Endothelial cell of umbilical vein (primary cell): Measurements from ENCODE around the gene GATAD2A. TPM values are rescaled to one million over a fixed set of nuclear protein-coding genes. Genes with fewer than 3 reads are reported as not detected.
A peak's percentile ranks its signal among the peaks of the same experiment; 100 is the strongest.

Experiments
- BruUV-seq: library from RNA; stranded (reverse); fragments of 400-500 nt; replicated peaks from 2 replicates; lab custom pipeline; 2021; lab: Mats Ljungman, UMichigan
- CTCF ChIA-PET: fragments of 300-600, 350-600 bp; sonication (Branson Sonifier 250); formaldehyde crosslinking; loops from one replicate; lab custom pipeline; 2021; ENCODE audit warnings: antibody characterized with exemption, inconsistent platforms; lab: Charles Lee
- POLR2A ChIA-PET: fragments of 300-600, 350-600 bp; sonication (Branson Sonifier 250); formaldehyde crosslinking; loops from one replicate; lab custom pipeline; 2021; ENCODE audit warnings: antibody characterized with exemption, inconsistent platforms; lab: Charles Lee
- DNase-seq: peaks from one replicate; pipeline ENCODE4 v3.0.0-alpha.2; 2011; ENCODE audit warnings: low read depth, low spot score
- FAIRE-seq: peaks from 2 replicates; lab custom pipeline; 2011; peaks lifted over from hg19 to GRCh38; lab: Jason Lieb, UNC
- H2AFZ ChIP-seq: 2 replicates; pipeline ENCODE4 v1.6.0; 2012; ENCODE audit warnings: low read depth, low read length, control low read depth, inconsistent platforms
- H3K27ac ChIP-seq: 2 replicates; pipeline ENCODE4 v1.5.1; 2011; ENCODE audit warnings: low read depth, mild to moderate bottlenecking, control low read depth, low read length, moderate library complexity; ENCODE audit not compliant: insufficient read depth
- H3K27me3 ChIP-seq, 2 experiments: 2 replicates each; pipeline versions ENCODE4 v1.6.0 to v1.6.1; 2011; ENCODE audit warnings: low read length in 2 of 2, mixed read lengths in 1 of 2; ENCODE audit not compliant: control insufficient read depth in 2 of 2, insufficient read depth in 2 of 2
- H3K36me3 ChIP-seq, 2 experiments: 2 replicates in 1 of 2; 3 replicates in 1 of 2; pipeline ENCODE4 v1.5.1; 2011; ENCODE audit warnings: low read length in 2 of 2, mild to moderate bottlenecking in 1 of 2, moderate library complexity in 1 of 2; ENCODE audit not compliant: control insufficient read depth in 2 of 2, insufficient read depth in 2 of 2; ENCODE audit errors: extremely low read depth in 1 of 2
- H3K4me1 ChIP-seq: 3 replicates; pipeline ENCODE4 v1.5.1; 2011; ENCODE audit warnings: mild to moderate bottlenecking, low read length; ENCODE audit not compliant: control insufficient read depth, insufficient read depth; ENCODE audit errors: extremely low read depth
- H3K4me2 ChIP-seq: 2 replicates; pipeline ENCODE4 v1.6.1; 2011; ENCODE audit warnings: low read length, control low read depth, mixed read lengths; ENCODE audit not compliant: insufficient read depth
- H3K4me3 ChIP-seq, 3 experiments: fragments of 200-600 bp in 1 of 3; sonication (generic), shearing (Covaris generic) in 1 of 3; replicated peaks in 1 of 3; 2 replicates each; pipeline ENCODE4 v1.5.1; 2011 to 2016; ENCODE audit warnings: control low read depth in 3 of 3, low read length in 3 of 3, mild to moderate bottlenecking in 2 of 3, inconsistent platforms in 1 of 3, low read depth in 1 of 3, moderate library complexity in 1 of 3; ENCODE audit not compliant: insufficient read depth in 1 of 3
- H3K79me2 ChIP-seq: 2 replicates; pipeline ENCODE4 v1.6.0; 2012; ENCODE audit warnings: low read length, inconsistent platforms; ENCODE audit not compliant: control insufficient read depth, insufficient read depth
- H3K9ac ChIP-seq: replicated peaks from 2 replicates; pipeline ENCODE3; 2011; ENCODE audit warnings: low read length, control low read depth; ENCODE audit not compliant: insufficient read depth; ENCODE audit errors: extremely low read depth
- H3K9me1 ChIP-seq: replicated peaks from 3 replicates; pipeline ENCODE4 v1.6.0; 2011; ENCODE audit warnings: mild to moderate bottlenecking, low read length; ENCODE audit not compliant: control insufficient read depth, insufficient read depth; ENCODE audit errors: extremely low read depth
- H3K9me3 ChIP-seq: replicated peaks from 2 replicates; pipeline ENCODE4 v1.5.1; 2012; ENCODE audit warnings: low read length, inconsistent platforms; ENCODE audit not compliant: control insufficient read depth, insufficient read depth
- H4K20me1 ChIP-seq: replicated peaks from 2 replicates; pipeline ENCODE3; 2011; ENCODE audit warnings: mild to moderate bottlenecking, low read length; ENCODE audit not compliant: control insufficient read depth, insufficient read depth; ENCODE audit errors: extremely low read depth
- EZH2 ChIP-seq: IDR thresholded peaks from 2 replicates; pipeline ENCODE4 v1.6.1; 2012; ENCODE audit warnings: borderline replicate concordance, low read depth, mild to moderate bottlenecking, moderate library complexity, low read length, inconsistent platforms; ENCODE audit not compliant: severe bottlenecking
- FOS ChIP-seq: IDR thresholded peaks from 2 replicates; pipeline ENCODE4 v1.6.1; 2011; ENCODE audit warnings: mild to moderate bottlenecking, low read length, moderate library complexity, borderline replicate concordance; ENCODE audit not compliant: insufficient read depth
- GATA2 ChIP-seq: IDR thresholded peaks from 2 replicates; pipeline ENCODE4 v1.7.0; 2011; ENCODE audit warnings: low read depth, mild to moderate bottlenecking, moderate library complexity, mixed read lengths, low read length; ENCODE audit not compliant: insufficient read length, insufficient read depth
- JUN ChIP-seq: IDR thresholded peaks from 2 replicates; pipeline ENCODE4 v1.6.1; 2011; ENCODE audit warnings: borderline replicate concordance, low read depth; ENCODE audit not compliant: insufficient read length, insufficient read depth
- MYC ChIP-seq: IDR thresholded peaks from one replicate; pipeline ENCODE4 v1.6.1; 2011; ENCODE audit warnings: mild to moderate bottlenecking, low read depth, low read length
- POLR2A ChIP-seq: IDR thresholded peaks from 2 replicates; pipeline ENCODE4 v1.6.1; 2012; ENCODE audit warnings: low read depth, mild to moderate bottlenecking, control low read depth, low read length
- POLR2AphosphoS5 ChIP-seq: IDR thresholded peaks from 2 replicates; pipeline ENCODE4 v1.6.1; 2012; ENCODE audit warnings: low read depth, mild to moderate bottlenecking, control low read depth, low read length, moderate library complexity; ENCODE audit not compliant: insufficient read depth
- dilution Hi-C: fragments of 300-500 bp; cut with MboI; formaldehyde crosslinking; loops from one replicate; pipeline ENCODE4 v1.15.0; 2019; ENCODE audit warnings: low sequenced_read_pairs; ENCODE audit not compliant: extremely low pct_ligation_motif_present
- intact Hi-C: fragments of 100-400 bp; cut with micrococcal nuclease; formaldehyde crosslinking; loops from one replicate; pipeline ENCODE4 v1.10.0; 2022
- polyA plus RNA-seq, 4 experiments: library from polyadenylated mRNA; depleted of rRNA in 3 of 4; stranded (reverse) in 3 of 4; unstranded in 1 of 4; fragments of >200 nt; gene quantifications; 2 replicates each; pipeline versions ENCODE4 v1.2.1 to v1.2.3, GENCODE V29; 2011 to 2012; ENCODE audit warnings: missing spikeins in 1 of 4
- total RNA-seq: library from RNA; stranded (reverse); gene quantifications from 2 replicates; pipeline ENCODE4 v1.2.3, GENCODE V29; 2021
- TF ChIP-seq, protein P1 (sequence below): IDR thresholded peaks from 2 replicates; pipeline ENCODE4 v1.6.1; 2011; ENCODE audit not compliant: insufficient read depth, insufficient read length
- TF ChIP-seq, protein P2 (sequence below), 2 donors: IDR thresholded peaks; 1 replicate in 1 of 2; 2 replicates in 1 of 2; pipeline ENCODE4 v1.5.1; 2011; ENCODE audit warnings: low read length in 2 of 2, mild to moderate bottlenecking in 2 of 2, moderate library complexity in 2 of 2, control low read depth in 1 of 2, inconsistent platforms in 1 of 2, low read depth in 1 of 2; ENCODE audit not compliant: insufficient read depth in 1 of 2; ENCODE audit errors: extremely low read depth in 1 of 2

The GATAD2A gene
- total and polyA plus RNA-seq, 2 donors (not counting 3 experiments of a cell fraction or from before 2014, with no cell fraction given) = 27.3 to 134 TPM

DNA sequence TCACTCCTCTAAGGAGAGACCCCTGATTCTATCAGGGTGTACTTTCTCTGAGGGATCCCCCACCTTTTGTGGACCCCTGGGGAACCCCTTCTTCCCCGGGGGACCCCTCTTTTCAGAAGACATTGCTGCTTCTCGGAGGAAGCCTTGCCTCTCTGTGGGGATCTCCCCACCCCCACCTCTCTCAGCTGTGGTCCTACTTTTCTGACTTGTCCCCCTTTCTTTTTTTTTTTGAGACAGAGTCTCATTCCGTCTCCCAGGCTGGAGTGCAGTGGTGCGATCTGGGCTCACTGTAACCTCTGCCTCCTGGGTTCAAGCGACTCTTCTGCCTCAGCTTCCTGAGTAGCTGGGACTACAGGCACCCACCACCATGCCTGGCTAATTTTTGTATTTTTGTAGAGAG, 18.4 kb upstream of the GATAD2A start:
- no peaks in the 10 kb centered on the region for H3K27me3 ChIP-seq
- H2AFZ ChIP-seq = no peak overlapping the region
- no TSS peak for BruUV-seq
- peak; percentile 15 for FAIRE-seq
- H3K36me3 ChIP-seq = no peaks in the 10 kb centered on the region
- DNase-seq = no peak
- no peak overlapping the region for H3K27ac ChIP-seq
- dilution Hi-C loops = no loop called here
- TF ChIP-seq EZH2 (no peak), FOS (no peak), POLR2AphosphoS5 (no peak), POLR2A (no peak), MYC (no peak), JUN (no peak), GATA2 (no peak)
- TF ChIP-seq, protein P1, sequence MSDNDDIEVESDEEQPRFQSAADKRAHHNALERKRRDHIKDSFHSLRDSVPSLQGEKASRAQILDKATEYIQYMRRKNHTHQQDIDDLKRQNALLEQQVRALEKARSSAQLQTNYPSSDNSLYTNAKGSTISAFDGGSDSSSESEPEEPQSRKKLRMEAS = no peak
- TF ChIP-seq, protein P2, sequence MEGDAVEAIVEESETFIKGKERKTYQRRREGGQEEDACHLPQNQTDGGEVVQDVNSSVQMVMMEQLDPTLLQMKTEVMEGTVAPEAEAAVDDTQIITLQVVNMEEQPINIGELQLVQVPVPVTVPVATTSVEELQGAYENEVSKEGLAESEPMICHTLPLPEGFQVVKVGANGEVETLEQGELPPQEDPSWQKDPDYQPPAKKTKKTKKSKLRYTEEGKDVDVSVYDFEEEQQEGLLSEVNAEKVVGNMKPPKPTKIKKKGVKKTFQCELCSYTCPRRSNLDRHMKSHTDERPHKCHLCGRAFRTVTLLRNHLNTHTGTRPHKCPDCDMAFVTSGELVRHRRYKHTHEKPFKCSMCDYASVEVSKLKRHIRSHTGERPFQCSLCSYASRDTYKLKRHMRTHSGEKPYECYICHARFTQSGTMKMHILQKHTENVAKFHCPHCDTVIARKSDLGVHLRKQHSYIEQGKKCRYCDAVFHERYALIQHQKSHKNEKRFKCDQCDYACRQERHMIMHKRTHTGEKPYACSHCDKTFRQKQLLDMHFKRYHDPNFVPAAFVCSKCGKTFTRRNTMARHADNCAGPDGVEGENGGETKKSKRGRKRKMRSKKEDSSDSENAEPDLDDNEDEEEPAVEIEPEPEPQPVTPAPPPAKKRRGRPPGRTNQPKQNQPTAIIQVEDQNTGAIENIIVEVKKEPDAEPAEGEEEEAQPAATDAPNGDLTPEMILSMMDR (IDR thresholded peaks at IDR 0.05; ENCODE audit: extremely low read depth in 1 of 2, insufficient read depth in 1 of 2, low read depth in 1 of 2, low read length in 2 of 2) = no peak
- CTCF ChIA-PET = no interaction called here
- no peaks in the 10 kb centered on the region for H3K9me3 ChIP-seq
- peak overlapping the region; percentile 96 for H3K9ac ChIP-seq
- intact Hi-C loops = loop anchor here (5.0 kb wide), 1 partner anchor 75 kb away; no protein-coding TSS in a partner anchor
- H4K20me1 ChIP-seq = no peaks in the 10 kb centered on the region
- peaks cover 40% of the 10 kb centered on the region for H3K79me2 ChIP-seq
- H3K4me1 ChIP-seq = peaks cover 34% of the 10 kb centered on the region
- H3K9me1 ChIP-seq = no peaks in the 10 kb centered on the region
- POLR2A ChIA-PET = no interaction called here
- peak overlapping the region; percentile 57 for H3K4me2 ChIP-seq
- no peak overlapping the region for H3K4me3 ChIP-seq
